GM18858 (cell line): ENCODE results near the gene LRTM2.

Experiments used
- ATAC-seq: cut with Tn5 transposase; IDR thresholded peaks from one replicate; pipeline ENCODE4 v1.9.1; 2021; ENCODE audit not compliant: unreplicated experiment

The LRTM2 gene

GRCh38 chr12:1882850-1883470 lies 62.6 kb downstream of the LRTM2 start:
- ATAC-seq = no peak

GRCh38 chr12:1883513-1883912 lies 63.1 kb downstream of the LRTM2 start:
- ATAC-seq = no peak

GRCh38 chr12:1884651-1885050 lies 64.3 kb downstream of the LRTM2 start:
- ATAC-seq = no peak

- ATAC-seq = no peak
Measured at GRCh38 chr12:1885082-1885596, 64.8 kb downstream of the LRTM2 start.

GRCh38 chr12:1885599-1886245 lies 65.4 kb downstream of the LRTM2 start:
- ATAC-seq = no peak
